H1 (cell line): ENCODE data around the gene STK11. TPM values are rescaled to one million over a fixed set of nuclear protein-coding genes. Genes with fewer than 3 reads are reported as not detected.

Experiments used
- CTCF ChIA-PET: fragments of 300-600 bp; sonication (Branson Sonifier 250); formaldehyde crosslinking; loops from one replicate; lab custom pipeline; 2021; ENCODE audit not compliant: partially characterized antibody; lab: Charles Lee
- POLR2A ChIA-PET: fragments of 300-600 bp; sonication (Branson Sonifier 250); formaldehyde crosslinking; loops from one replicate; lab custom pipeline; 2021; ENCODE audit warnings: inconsistent platforms; ENCODE audit not compliant: partially characterized antibody; lab: Charles Lee
- DNase-seq, 2 experiments: peaks; one replicate each; pipeline versions ENCODE4 v3.0.0 to v3.0.0-alpha.2; 2010 to 2022; ENCODE audit warnings: low spot score in 2 of 2, low read depth in 1 of 2, mixed read lengths in 1 of 2
- FAIRE-seq: peaks from 2 replicates; lab custom pipeline; 2011; peaks lifted over from hg19 to GRCh38; lab: Jason Lieb, UNC
- H2AFZ ChIP-seq: 2 replicates; pipeline ENCODE4 v1.8.1; 2012; ENCODE audit warnings: low read length, inconsistent platforms
- H2AK5ac ChIP-seq: 2 replicates; pipeline ENCODE4 v1.6.1; 2013; ENCODE audit warnings: low read depth, low read length
- H2BK120ac ChIP-seq: replicated peaks from 2 replicates; pipeline ENCODE3; 2013; ENCODE audit warnings: low read depth, low read length, inconsistent platforms
- H2BK12ac ChIP-seq: 2 replicates; pipeline ENCODE4 v1.6.1; 2013; ENCODE audit warnings: low read depth, low read length
- H2BK15ac ChIP-seq: 2 replicates; pipeline ENCODE4 v1.6.1; 2013; ENCODE audit warnings: low read length
- H2BK20ac ChIP-seq: 2 replicates; pipeline ENCODE4 v1.6.1; 2013; ENCODE audit warnings: low read length
- H2BK5ac ChIP-seq: 2 replicates; pipeline ENCODE4 v1.6.1; 2013; ENCODE audit warnings: low read depth, low read length
- H3K14ac ChIP-seq: 2 replicates; pipeline ENCODE4 v1.6.1; 2013; ENCODE audit warnings: inconsistent platforms; ENCODE audit not compliant: insufficient read length
- H3K18ac ChIP-seq: 2 replicates; pipeline ENCODE4 v1.6.1; 2013; ENCODE audit warnings: low read length; ENCODE audit errors: extremely low read depth
- H3K23ac ChIP-seq: 2 replicates; pipeline ENCODE4 v1.6.1; 2013; ENCODE audit warnings: inconsistent platforms; ENCODE audit not compliant: insufficient read length
- H3K23me2 ChIP-seq: 2 replicates; pipeline ENCODE4 v1.6.1; 2013; ENCODE audit warnings: low read depth, low read length
- H3K27ac ChIP-seq: 2 replicates; pipeline ENCODE4 v1.6.1; 2011; ENCODE audit warnings: low read depth, low read length, inconsistent platforms
- H3K27me3 ChIP-seq, 4 experiments: replicated peaks in 1 of 4; 1 replicate in 1 of 4; 2 replicates in 3 of 4; pipeline versions ENCODE4 v1.6.1 to v1.8.1; 2011 to 2013; ENCODE audit warnings: low read length in 3 of 4, mild to moderate bottlenecking in 3 of 4, inconsistent platforms in 2 of 4, mixed read lengths in 2 of 4, moderate library complexity in 1 of 4; ENCODE audit not compliant: control insufficient read depth in 3 of 4, insufficient read depth in 3 of 4; ENCODE audit errors: extremely low read depth in 1 of 4
- H3K36me3 ChIP-seq, 4 experiments: 2 replicates each; pipeline versions ENCODE4 v1.6.1 to v1.8.1; 2011 to 2013; ENCODE audit warnings: mild to moderate bottlenecking in 4 of 4, low read length in 3 of 4, moderate library complexity in 2 of 4, control low read depth in 1 of 4, inconsistent platforms in 1 of 4; ENCODE audit not compliant: insufficient read depth in 4 of 4, control insufficient read depth in 2 of 4
- H3K4ac ChIP-seq: replicated peaks from 2 replicates; pipeline ENCODE3; 2013; ENCODE audit warnings: low read length, low read depth, mixed read lengths, inconsistent platforms; ENCODE audit not compliant: insufficient read length
- H3K4me1 ChIP-seq, 4 experiments: replicated peaks in 1 of 4; 1 replicate in 1 of 4; 2 replicates in 3 of 4; pipeline versions ENCODE4 v1.6.1 to v1.8.1; 2011 to 2013; ENCODE audit warnings: low read length in 3 of 4, inconsistent platforms in 2 of 4, mixed read lengths in 1 of 4; ENCODE audit not compliant: insufficient read depth in 4 of 4, control insufficient read depth in 3 of 4
- H3K4me2 ChIP-seq, 2 experiments: 2 replicates each; pipeline versions ENCODE4 v1.6.1 to v1.8.1; 2011 to 2013; ENCODE audit warnings: low read depth in 2 of 2, low read length in 2 of 2, control low read depth in 1 of 2, inconsistent platforms in 1 of 2, mild to moderate bottlenecking in 1 of 2; ENCODE audit not compliant: insufficient read depth in 1 of 2
- H3K4me3 ChIP-seq, 4 experiments: fragments of 200-600, 300-600 bp in 1 of 4; sonication (generic), shearing (Covaris generic), sonication (Bioruptor Twin) in 1 of 4; 2 replicates each; pipeline versions ENCODE4 v1.5.1 to v1.8.1; 2011 to 2016; ENCODE audit warnings: low read length in 4 of 4, low read depth in 3 of 4, control low read depth in 2 of 4, inconsistent platforms in 2 of 4, mild to moderate bottlenecking in 2 of 4, mixed read lengths in 1 of 4, moderate library complexity in 1 of 4; ENCODE audit not compliant: insufficient read depth in 2 of 4; ENCODE audit errors: extremely low read depth in 1 of 4
- H3K56ac ChIP-seq: replicated peaks from 2 replicates; pipeline ENCODE3; 2013; ENCODE audit warnings: low read depth, mild to moderate bottlenecking, mixed read lengths, low read length, inconsistent platforms; ENCODE audit not compliant: insufficient read length
- H3K79me1 ChIP-seq: 2 replicates; pipeline ENCODE4 v1.6.1; 2013; ENCODE audit warnings: low read depth, low read length, control low read depth
- H3K79me2 ChIP-seq, 2 experiments: 2 replicates each; pipeline versions ENCODE4 v1.6.1 to v1.8.1; 2012 to 2013; ENCODE audit warnings: low read length in 2 of 2, mild to moderate bottlenecking in 2 of 2, inconsistent platforms in 1 of 2; ENCODE audit not compliant: insufficient read depth in 2 of 2, control insufficient read depth in 1 of 2
- H3K9ac ChIP-seq, 4 experiments: replicated peaks in 1 of 4; 1 replicate in 1 of 4; 2 replicates in 3 of 4; pipeline versions ENCODE4 v1.6.1 to v1.8.1; 2011 to 2013; ENCODE audit warnings: low read depth in 3 of 4, low read length in 3 of 4, control low read depth in 2 of 4, mild to moderate bottlenecking in 2 of 4, moderate library complexity in 2 of 4, inconsistent platforms in 1 of 4; ENCODE audit errors: extremely low read depth in 1 of 4
- H3K9me3 ChIP-seq, 2 experiments: 2 replicates each; pipeline versions ENCODE4 v1.6.1 to v1.8.1; 2012 to 2013; ENCODE audit warnings: mild to moderate bottlenecking in 2 of 2, moderate library complexity in 2 of 2, control low read depth in 1 of 2, inconsistent platforms in 1 of 2, low read depth in 1 of 2, low read length in 1 of 2, mixed read lengths in 1 of 2; ENCODE audit not compliant: insufficient read depth in 2 of 2
- H4K20me1 ChIP-seq, 2 experiments: replicated peaks in 1 of 2; 2 replicates each; pipeline versions ENCODE3 to v1.8.1; 2011 to 2013; ENCODE audit warnings: inconsistent platforms in 2 of 2, low read length in 2 of 2, mild to moderate bottlenecking in 1 of 2; ENCODE audit not compliant: insufficient read depth in 2 of 2, control insufficient read depth in 1 of 2
- H4K5ac ChIP-seq: 2 replicates; pipeline ENCODE4 v1.6.1; 2013; ENCODE audit warnings: low read length, low read depth, mixed read lengths, inconsistent platforms; ENCODE audit not compliant: insufficient read length
- H4K8ac ChIP-seq: 2 replicates; pipeline ENCODE4 v1.8.0; 2013; ENCODE audit warnings: mild to moderate bottlenecking, moderate library complexity, low read length, inconsistent platforms; ENCODE audit not compliant: insufficient read depth; ENCODE audit errors: extremely low read depth
- H4K91ac ChIP-seq: replicated peaks from 2 replicates; pipeline ENCODE3; 2013; ENCODE audit warnings: low read length, mixed read lengths, inconsistent platforms; ENCODE audit not compliant: insufficient read length
- JUN ChIP-seq: IDR thresholded peaks from 2 replicates; pipeline ENCODE4 v1.6.1; 2011; ENCODE audit warnings: low read depth, mild to moderate bottlenecking, improper control_type of control experiment, low read length
- MAX ChIP-seq: IDR thresholded peaks from 2 replicates; pipeline ENCODE4 v1.6.1; 2012; ENCODE audit warnings: inconsistent platforms
- RBBP5 ChIP-seq: IDR thresholded peaks from 2 replicates; pipeline ENCODE4 v1.7.1; 2012; ENCODE audit warnings: low read depth, mild to moderate bottlenecking, inconsistent platforms, low read length, moderate library complexity, borderline replicate concordance
- SUZ12 ChIP-seq: fragments of 200-600 bp; sonication (generic); IDR thresholded peaks from 2 replicates; pipeline ENCODE4 v1.6.1; 2012; ENCODE audit warnings: mild to moderate bottlenecking, inconsistent platforms, low read length, moderate library complexity, mixed read lengths
- WGBS, 2 experiments: shearing (Covaris generic) in 1 of 2; methylation state at CpG; one replicate each; pipeline versions ENCODE4 v1.1.6 to v1.1.7; 2013 to 2015; ENCODE audit warnings: low lambda C conversion rate in 2 of 2, mixed read lengths in 2 of 2, inconsistent platforms in 1 of 2, low coverage in 1 of 2, missing lambda C conversion rate in 1 of 2; ENCODE audit not compliant: insufficient replicate concordance in 2 of 2, insufficient coverage in 1 of 2, insufficient read length in 1 of 2; ENCODE audit errors: extremely low coverage in 1 of 2, missing lambda C conversion rate in 1 of 2; 5-methylcytosine and 5-hydroxymethylcytosine counted together
- polyA plus RNA-seq, 7 experiments: library from polyadenylated mRNA; depleted of rRNA in 3 of 7; stranded (reverse) in 5 of 7; unstranded in 2 of 7; fragments of >200 nt in 5 of 7; fragments of 200-250 nt in 2 of 7; gene quantifications; 1 replicate in 5 of 7; 2 replicates in 1 of 7; 4 replicates in 1 of 7; pipeline versions ENCODE4 v1.2.1 to v1.2.3, GENCODE V29; 2011 to 2013; ENCODE audit warnings: missing spikeins in 2 of 7, mixed read lengths in 2 of 7
- total RNA-seq: library from RNA; stranded (reverse); fragmentation: NEBNext Ultra II Directional; extraction: Animal tissue kit (Norgen Biotek cat#: 25700); gene quantifications from 2 replicates; pipeline ENCODE4 v1.2.1, GENCODE V29; 2021

The STK11 gene
- total and polyA plus RNA-seq, 2 of the 8 experiments (the other 6 are each of a cell fraction or from before 2014, with no cell fraction given), result 45.3 to 70.7 TPM

GRCh38 chr19:1238369-1239303 is 33.1 kb downstream of the STK11 start:
- Histone ChIP-seq H2BK5ac (peak overlapping the region; percentile 75; the same call in 1 of the 2 replicates), H3K23ac (no peak overlapping the region), H2BK20ac (no peak overlapping the region), H4K8ac (peak overlapping the region; percentile 65; the same call in 1 of the 2 replicates), H3K9ac (no peak overlapping the region; a peak in 1 of 7 replicates), H2AK5ac (no peak overlapping the region), H3K18ac (peak overlapping the region; percentile 78), H4K5ac (peak overlapping the region; percentile 15), H3K4me3 (peak overlapping the region; percentile 33 to 67 (median 48); a peak in 7 of 8 replicates), H2BK15ac (0 out of 2 replicates have a peak overlapping the region, but pooled peaks have one; percentile 65), H2AFZ (no peak overlapping the region), H3K27ac (no peak overlapping the region), H3K36me3 (peaks cover 2 to 22% (median 5%) of the 10 kb centered on the region in 4 experiments; a peak in 5 of 8 replicates), H4K91ac (peak overlapping the region; percentile 93), H3K27me3 (no peaks in the 10 kb centered on the region), H2BK12ac (peak overlapping the region; percentile 85; the same call in 1 of the 2 replicates), H3K4me2 (peak overlapping the region; percentile 56 to 75), H3K79me2 (peaks cover 0 to 7% of the 10 kb centered on the region in 2 experiments; a peak in 1 of 4 replicates), H4K20me1 (peaks cover 0 to 18% of the 10 kb centered on the region in 2 experiments), H3K14ac (no peak overlapping the region), H3K79me1 (peaks cover 9% of the 10 kb centered on the region), H3K56ac (no peak overlapping the region), H3K23me2 (peaks cover 15% of the 10 kb centered on the region; the same call in 1 of the 2 replicates), H3K9me3 (no peaks in the 10 kb centered on the region), H3K4ac (peak overlapping the region; percentile 69), H3K4me1 (peaks cover 0 to 17% (median 11%) of the 10 kb centered on the region in 4 experiments; a peak in 5 of 7 replicates), H2BK120ac (no peak overlapping the region)
- 76% methylated on average over 34 of the region's 34 CpGs; no CpG with 5 or more reads in 1 of the 2 experiments for WGBS, 2 experiments
- ChIA-PET POLR2A (interaction anchor here (0.6 to 10.1 kb wide), 12 partner anchors 10 to 247 kb away, joined by 3 to 355 read pairs (median 5); partner anchors contain the start of genes CIRBP and GPX4), CTCF (interaction anchor here (0.6 to 2.4 kb wide), 14 partner anchors 8 to 371 kb away, joined by 3 to 11 read pairs (median 3); no protein-coding TSS in a partner anchor)
- DNase-seq (peak in 1 of 2 experiments; percentile 57), FAIRE-seq (no peak)
- 0 out of 2 replicates have a peak, but pooled peaks have one; percentile 10 for TF ChIP-seq RBBP5
- peak; percentile 44; the same call in 1 of the 2 replicates for TF ChIP-seq MAX
- TF ChIP-seq SUZ12, result peak; percentile 36; the same call in 1 of the 2 replicates
- TF ChIP-seq JUN, result no peak
